ENCODE results near the gene THAP4.

The THAP4 gene

DNA sequence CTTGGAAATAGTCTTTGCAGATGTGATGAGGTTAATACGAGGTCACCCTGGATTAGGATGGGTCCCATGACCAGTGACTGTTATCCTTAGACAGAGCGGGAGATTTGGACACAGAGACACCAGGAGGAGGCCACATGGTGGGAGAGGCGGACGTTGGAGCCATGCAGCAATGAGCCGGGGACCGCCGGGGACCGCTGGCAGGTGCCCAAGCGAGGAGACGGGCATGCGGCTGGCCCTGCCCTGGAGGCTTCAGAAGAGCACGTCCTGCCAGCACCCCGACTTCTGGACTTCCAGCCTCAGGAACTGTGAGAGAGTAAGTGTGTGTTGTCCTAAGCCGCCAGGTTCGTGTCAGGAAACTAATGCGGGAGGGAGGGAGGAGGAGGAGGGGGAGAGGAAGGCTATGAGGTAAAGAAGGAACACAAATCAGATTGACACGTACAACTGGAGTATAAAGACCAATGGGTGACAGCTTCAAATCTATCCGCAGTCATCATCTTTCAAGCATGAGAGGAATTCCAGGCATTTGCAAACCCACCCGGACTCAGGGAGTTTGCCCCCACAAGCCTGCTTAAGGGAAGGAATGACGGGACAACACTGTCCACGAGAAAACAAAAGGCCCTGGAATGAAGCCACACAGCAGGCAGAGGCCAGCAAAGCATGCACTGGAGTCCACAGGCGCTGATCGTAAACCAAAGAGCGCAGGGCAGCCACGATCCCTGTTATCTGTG, 90.0 kb downstream of the THAP4 start:
- no peak for DNase-seq (ENCODE audit: low spot score)

DNA sequence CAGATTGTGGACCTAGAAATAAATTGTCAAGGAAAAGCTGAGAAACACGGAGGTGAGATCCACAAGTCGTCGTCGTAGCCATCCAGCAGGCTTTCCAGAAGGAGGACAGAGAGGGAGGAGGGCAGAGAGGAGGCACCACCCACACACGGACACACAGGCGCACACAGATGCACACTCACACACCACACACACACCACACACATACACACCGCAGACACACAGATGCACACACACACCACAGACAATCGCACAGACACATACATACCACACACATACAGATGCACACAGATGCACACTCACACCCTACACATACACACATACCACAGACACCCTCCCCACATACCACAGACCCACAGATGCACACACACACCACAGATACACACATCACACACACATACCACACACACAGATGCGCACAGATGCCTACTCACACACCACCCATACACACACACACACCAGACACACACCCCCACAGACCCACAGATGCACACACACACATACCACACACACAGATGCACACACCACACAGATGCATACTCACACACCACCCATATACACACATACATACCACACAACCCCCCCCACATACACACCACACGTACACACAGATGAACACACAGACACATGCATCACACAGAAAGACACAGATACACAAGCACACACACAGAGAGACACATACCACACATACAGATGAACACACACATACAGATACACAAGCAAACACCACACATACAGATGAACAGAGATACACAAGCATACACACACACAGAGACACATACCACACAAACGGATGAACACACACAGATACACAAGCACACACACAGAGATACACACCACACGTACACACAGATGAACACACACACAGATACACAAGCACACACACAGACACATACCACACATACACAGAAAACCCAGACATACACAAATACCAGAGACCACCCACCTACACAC, 91.2 kb downstream of the THAP4 start:
- no peak for DNase-seq (ENCODE audit: low spot score)

DNA sequence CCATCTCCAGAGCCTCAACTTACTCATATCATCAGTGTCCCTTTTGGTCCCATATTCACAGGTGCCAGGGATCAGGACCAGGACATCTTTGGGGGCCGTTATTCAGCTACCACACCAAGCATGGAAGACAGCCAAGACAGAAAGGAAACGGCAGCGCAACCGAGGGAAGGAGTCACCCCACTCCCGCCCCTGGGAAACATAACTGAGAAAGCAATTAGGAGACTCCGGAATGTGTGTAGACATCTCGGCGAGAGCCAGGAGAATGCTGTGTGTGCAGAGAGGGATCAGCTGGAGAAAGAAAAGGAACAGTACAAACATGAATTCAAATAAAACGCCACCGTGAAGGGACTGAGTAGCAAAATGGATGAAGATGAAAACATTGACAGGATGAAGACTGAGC, 91.9 kb downstream of the THAP4 start:
- no peak for DNase-seq (ENCODE audit: low spot score)

DNA sequence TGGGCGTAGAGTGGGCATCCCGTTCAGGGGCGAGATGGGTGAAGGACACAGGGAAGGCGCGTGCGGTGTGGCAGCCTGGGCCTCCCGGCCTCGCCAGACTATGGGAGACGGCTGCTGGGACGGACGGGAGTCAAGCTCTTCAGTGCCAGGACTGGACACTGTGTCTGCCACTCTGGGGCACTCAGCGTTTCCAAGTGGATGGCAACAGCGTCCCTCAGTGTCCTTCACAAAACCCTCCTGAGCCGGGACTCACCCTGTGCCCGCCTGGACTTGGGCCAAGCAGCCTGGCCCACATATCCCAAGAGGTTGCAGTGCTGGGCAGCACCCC, 94.7 kb downstream of the THAP4 start:
- DNase-seq (ENCODE audit: low spot score) = no peak

DNA sequence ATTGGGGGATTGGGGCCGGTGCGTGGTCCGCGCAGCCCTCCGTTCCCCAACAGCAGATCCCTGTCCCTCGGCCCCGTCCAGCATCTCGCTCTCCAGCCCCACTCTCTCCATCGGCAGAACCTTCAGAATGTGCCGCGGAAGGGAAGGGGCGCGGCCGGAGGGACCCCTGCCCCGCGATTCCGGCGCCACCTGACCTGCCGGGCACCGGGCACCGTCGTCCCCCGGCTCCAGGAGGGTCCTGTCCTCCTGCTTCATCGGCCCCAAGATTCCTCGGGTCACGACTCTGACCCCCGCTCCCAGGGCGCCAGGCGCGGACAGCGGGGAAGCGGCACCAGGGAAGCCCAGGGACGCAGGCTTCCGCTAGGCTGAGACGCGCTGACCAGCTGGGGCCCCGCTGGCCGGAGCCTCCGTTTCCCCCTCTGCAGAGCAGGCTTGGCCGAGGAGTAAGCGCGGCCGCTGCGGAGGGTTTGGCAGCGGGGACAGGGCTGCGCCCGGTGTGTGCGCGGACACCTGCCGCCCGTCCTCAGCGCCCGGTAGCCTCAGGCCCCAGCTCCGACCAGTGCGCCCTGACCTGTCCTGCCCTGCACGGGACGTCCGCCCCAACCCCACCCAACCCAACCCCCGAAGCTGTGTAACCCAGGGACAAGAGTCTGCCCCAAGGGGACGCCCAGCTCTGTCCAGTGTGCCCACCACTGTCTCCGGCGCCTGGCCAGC, 95.2 kb downstream of the THAP4 start:
- DNase-seq (ENCODE audit: low spot score) = no peak

DNA sequence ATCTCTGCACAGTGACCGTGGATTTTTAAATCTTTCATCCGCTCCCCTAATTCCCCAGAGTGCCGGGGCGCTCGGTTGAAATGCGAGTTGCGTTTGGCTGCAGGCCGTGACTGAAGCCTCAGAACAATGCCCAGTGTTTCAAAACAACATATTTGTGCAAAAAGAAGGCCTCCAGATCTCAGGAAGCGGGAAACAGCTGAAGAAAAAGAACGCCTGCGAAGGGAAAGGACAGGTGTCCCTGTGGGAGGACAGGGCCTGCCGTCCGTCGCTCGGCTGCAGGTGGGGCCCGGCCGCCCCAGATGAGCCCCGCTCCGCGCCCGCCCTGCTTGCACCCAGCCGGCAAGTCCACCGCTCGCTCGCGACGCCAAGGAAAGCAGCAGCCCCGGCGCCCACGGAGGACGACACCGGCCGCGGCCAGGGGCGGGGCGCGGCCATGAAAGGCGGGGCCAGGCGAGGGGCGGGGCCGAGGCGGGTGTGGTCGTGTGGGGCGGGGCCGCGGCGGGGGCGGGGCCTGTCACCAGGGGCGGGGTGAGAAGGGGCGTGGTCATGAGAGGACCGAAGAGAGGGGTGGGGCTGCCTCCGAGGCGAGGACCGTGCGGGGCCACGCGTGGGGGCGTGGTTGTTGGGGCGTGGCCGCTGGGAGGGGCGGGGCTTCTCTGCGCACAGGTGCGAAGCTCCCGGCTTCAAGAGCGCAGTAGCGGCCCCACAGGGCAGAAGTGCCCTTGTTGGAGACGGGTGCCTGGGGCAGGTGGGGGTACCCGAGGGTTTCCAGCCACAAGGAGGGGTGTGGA, 96.0 kb downstream of the THAP4 start:
- peak; percentile 89 for DNase-seq (ENCODE audit: low spot score)

DNA sequence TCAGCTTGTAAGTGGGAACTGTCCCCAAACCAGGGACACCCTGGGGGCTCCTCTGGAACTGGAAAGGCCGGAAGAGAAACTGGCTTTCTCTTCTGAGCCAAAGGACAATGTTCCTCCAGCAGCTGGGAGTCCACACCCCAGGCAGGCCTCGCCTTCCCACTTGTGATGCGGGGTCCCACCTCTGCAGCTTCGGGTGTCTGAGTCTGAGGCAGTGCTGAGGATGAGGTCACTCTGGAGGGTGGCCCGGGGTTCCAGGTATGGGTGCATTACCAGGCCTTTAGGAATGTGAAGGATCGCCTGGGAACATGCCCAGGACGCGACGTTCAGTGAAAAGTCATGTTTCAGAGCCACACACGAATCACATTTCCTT, 96.6 kb downstream of the THAP4 start:
- no peak for DNase-seq (ENCODE audit: low spot score)

DNA sequence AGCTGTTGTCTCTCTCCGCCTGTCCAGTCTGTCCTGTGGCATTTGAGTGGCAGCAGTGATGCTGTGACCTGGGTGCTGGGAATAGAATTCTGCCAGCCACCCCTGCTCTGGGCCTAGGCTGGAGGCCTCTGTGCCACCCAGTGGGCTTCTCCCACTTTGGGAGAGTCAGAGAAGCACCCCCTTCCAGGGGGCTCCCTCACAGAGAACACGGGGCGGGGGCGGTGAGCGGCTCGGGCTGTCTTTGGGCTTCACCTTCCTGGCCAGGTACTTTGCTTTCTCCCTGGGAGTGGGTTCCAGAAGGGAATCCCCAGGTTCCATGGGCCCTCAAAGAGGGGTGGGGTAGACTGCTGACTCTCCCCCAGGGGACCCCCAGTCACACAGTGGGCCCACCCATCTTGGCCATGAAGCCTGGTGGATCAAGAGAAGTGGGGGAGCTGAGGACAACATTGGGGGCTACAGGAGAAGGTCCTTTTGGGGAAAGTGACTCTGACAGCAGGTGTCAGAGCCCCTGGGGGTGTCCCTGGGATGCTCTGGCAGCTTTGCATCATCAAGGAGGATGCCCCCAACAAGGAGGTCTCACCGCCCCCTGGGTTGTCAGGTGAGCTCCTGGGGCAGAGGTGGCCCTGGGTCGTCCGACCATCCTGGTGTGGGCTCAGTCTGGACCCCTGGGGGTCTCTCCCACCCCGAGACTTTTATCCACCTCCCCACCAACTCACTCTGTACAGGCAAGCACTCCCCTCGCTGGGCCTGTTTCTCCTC, 97.2 kb downstream of the THAP4 start:
- DNase-seq (ENCODE audit: low spot score) = no peak

DNA sequence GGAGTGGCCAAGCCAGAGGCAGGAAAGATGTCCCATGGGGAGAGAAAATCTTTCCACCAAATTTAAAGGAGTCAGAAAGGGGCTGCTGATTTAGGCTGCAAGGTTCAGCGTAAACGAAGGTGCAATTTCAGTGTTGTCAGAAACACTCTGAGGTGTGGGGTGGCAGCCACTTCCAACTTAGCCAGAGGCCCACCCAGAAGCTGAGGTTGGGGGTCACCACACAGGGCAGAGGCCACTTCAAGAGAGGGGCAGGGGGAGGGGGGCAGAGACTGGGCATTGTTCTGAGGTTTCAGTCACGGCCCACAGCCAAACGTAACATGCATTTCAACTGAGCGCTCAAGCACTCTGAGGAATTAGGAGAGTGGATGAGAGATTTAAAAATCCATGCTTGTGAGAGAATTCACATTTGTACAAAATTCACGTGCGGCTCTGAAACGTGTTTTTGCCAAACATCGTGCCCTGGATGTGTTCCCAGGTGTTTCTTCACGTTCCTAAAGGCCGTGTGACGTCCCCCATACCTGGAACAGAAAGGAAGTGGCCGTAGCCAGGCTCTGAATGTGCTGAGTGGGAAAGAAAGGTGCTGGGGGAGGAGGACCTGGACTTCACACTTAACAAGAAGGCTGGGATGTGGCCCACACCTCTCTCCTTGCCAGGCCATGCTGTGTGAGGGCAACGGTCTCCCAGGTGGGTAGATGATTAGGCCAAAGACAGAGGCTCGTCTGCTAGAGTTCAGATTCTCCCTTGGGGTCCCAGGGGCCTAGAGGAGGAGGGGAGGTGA, 97.9 kb downstream of the THAP4 start:
- no peak for DNase-seq (ENCODE audit: low spot score)

DNA sequence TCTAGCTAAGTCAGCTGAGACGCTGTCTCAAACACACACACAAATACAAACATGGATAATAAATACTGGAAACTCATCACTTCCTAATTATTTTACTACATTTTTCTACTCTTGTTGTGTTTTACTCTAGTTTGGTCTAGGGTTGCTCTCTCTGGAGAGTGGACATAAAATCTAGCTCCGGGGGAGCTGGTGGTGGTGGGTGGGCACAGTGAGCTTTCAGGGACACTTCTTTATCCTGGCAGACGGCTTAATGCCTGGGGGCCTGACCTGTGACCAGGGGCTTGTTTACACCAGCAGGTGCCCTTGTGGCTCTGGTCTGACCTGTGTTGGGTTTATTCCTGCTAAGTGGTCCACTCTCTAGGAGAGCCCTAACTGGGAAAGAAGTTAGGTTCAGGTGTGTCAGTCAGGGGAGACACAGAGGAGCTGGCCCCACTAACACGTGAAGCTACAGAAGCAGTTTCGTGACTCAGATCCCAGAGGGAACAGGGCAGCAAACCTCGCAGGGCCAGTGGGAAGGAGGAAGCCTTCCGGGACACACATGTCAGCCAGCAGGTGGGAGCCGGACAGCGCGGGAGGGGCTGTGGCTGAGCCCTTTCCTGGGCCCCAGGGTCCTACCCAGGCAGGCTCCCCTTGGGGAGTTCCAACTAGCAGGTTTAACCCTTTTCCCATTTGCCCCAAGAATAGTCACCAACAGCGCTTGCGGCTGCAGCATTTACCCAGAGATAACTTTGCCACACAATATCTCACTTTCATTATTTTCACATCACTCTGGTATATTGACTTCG, 100.9 kb downstream of the THAP4 start:
- DNase-seq (ENCODE audit: low spot score) = no peak

DNA sequence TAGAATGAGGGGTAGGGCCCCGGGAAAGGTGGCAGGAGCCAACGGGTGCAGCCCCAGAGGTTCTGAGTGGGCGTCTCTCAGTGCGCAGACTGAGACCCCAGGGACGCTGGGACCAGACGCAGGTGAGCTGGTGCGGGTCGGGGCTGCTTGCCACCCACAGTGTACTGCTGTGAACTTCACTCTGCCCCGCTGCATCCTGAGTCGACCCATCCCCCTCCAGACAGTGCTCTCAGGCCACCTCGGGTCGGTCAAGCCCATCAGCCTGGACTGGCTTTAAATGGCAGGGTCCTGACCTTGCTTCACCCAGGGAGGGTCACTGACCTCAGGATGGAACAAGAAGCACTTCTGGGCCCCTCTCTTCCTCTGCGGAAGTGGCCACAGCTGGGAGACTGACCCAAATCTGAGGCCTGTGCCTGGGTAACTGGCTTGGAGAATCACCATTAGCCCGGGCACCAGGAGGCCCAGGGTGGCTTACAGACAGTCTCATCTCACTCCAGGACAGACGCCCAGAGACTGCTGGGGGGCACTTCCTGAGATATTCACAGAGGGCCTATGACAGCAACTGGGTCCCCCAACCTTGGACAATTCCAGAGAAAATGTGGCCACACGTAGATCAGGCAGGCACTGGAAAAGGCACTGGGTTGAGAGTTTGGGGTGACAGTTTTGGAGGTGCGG, 102.1 kb downstream of the THAP4 start:
- DNase-seq (ENCODE audit: low spot score) = no peak

Data from germinal center (tissue), 1 donor.